ENCODE measurements around the gene SUSD4. TPM values are rescaled to one million over a fixed set of nuclear protein-coding genes. Genes with fewer than 3 reads are reported as not detected.

SUSD4 gene
- total and polyA plus RNA-seq, 2 of the 8 experiments (the other 6 are each of a cell fraction or from before 2014, with no cell fraction given): 3.9 to 5.2 TPM

DNA sequence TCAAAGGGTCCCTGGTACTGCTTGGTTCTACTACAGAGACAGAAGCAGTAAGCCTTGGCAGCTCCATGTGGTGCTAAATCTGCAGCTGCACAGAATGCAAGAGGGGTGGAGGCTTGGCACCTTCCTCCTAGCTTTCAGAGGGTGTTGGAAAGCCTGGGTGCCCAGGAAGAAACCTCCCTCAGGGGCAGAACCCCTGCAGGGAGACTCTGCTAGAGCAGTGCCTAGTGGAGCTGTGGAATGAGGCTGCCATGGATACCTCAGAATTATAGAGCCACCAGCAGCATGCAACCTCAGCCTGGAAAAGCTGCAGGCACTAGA lies 144.7 kb downstream of the SUSD4 start:
- Histone ChIP-seq H4K91ac (replicated peaks; ENCODE audit: insufficient read length, low read length) (no peak overlapping the region), H2AK5ac (ENCODE audit: low read depth, low read length) (no peak overlapping the region), H3K79me2 (ENCODE audit: control insufficient read depth in 1 of 2, insufficient read depth in 2 of 2, low read length in 2 of 2) (no peaks in the 10 kb centered on the region), H2AFZ (ENCODE audit: low read length) (no peak overlapping the region), H2BK15ac (ENCODE audit: low read length) (no peak overlapping the region), H4K5ac (ENCODE audit: insufficient read length, low read depth, low read length) (no peak overlapping the region), H3K36me3 (ENCODE audit: control insufficient read depth in 2 of 4, insufficient read depth in 4 of 4, low read length in 3 of 4) (no peaks in the 10 kb centered on the region), H4K20me1 (replicated peaks in 1 of 2; ENCODE audit: control insufficient read depth in 1 of 2, insufficient read depth in 2 of 2, low read length in 2 of 2) (no peaks in the 10 kb centered on the region), H3K4ac (replicated peaks; ENCODE audit: insufficient read length, low read depth, low read length) (no peak overlapping the region), H3K18ac (ENCODE audit: extremely low read depth, low read length) (no peak overlapping the region), H3K23me2 (ENCODE audit: low read depth, low read length) (no peaks in the 10 kb centered on the region), H2BK20ac (ENCODE audit: low read length) (no peak overlapping the region), H3K9ac (replicated peaks in 1 of 4; ENCODE audit: extremely low read depth in 1 of 4, low read depth in 3 of 4, low read length in 3 of 4) (no peak overlapping the region), H2BK5ac (ENCODE audit: low read depth, low read length) (no peak overlapping the region), H3K9me3 (ENCODE audit: insufficient read depth in 2 of 2, low read depth in 1 of 2, low read length in 1 of 2) (peaks cover 12 to 13% of the 10 kb centered on the region in 2 experiments; a peak in 2 of 4 replicates), H3K79me1 (ENCODE audit: low read depth, low read length) (no peaks in the 10 kb centered on the region), H3K14ac (ENCODE audit: insufficient read length) (no peak overlapping the region), H3K4me2 (ENCODE audit: insufficient read depth in 1 of 2, low read depth in 2 of 2, low read length in 2 of 2) (no peak overlapping the region), H3K27me3 (replicated peaks in 1 of 4; ENCODE audit: control insufficient read depth in 3 of 4, extremely low read depth in 1 of 4, insufficient read depth in 3 of 4, low read length in 3 of 4) (no peaks in the 10 kb centered on the region), H2BK12ac (ENCODE audit: low read depth, low read length) (no peak overlapping the region), H4K8ac (ENCODE audit: extremely low read depth, insufficient read depth, low read length) (no peak overlapping the region), H3K4me1 (replicated peaks in 1 of 4; ENCODE audit: control insufficient read depth in 3 of 4, insufficient read depth in 4 of 4, low read length in 3 of 4) (no peaks in the 10 kb centered on the region), H3K56ac (replicated peaks; ENCODE audit: insufficient read length, low read depth, low read length) (no peak overlapping the region), H2BK120ac (replicated peaks; ENCODE audit: low read depth, low read length) (no peak overlapping the region), H3K23ac (ENCODE audit: insufficient read length) (no peak overlapping the region), H3K27ac (ENCODE audit: low read depth, low read length) (no peak overlapping the region), H3K4me3 (ENCODE audit: extremely low read depth in 1 of 4, insufficient read depth in 2 of 4, low read depth in 3 of 4, low read length in 4 of 4) (no peak overlapping the region)
- POLR2A ChIA-PET (ENCODE audit: partially characterized antibody): interaction anchor here (1.1 to 1.2 kb wide), 2 partner anchors 17 to 200 kb away, joined by 3 to 7 read pairs; no protein-coding TSS in a partner anchor
- CTCF ChIA-PET (ENCODE audit: partially characterized antibody): interaction anchor here (0.7 to 1.0 kb wide), 2 partner anchors 8 to 12 kb away, joined by 3 read pairs; no protein-coding TSS in a partner anchor
- no peak for FAIRE-seq
- no peak for DNase-seq (ENCODE audit: low read depth in 1 of 2, low spot score in 2 of 2)
- no peak for TF ChIP-seq SIRT6 (IDR thresholded peaks at IDR 0.05; ENCODE audit: low read length)
- TF ChIP-seq TAF7 (optimal IDR thresholded peaks at IDR 0.05; ENCODE audit: borderline replicate concordance, low read depth, low read length): no peak
- TF ChIP-seq KDM4A (IDR thresholded peaks at IDR 0.05; ENCODE audit: low read depth, low read length, severe bottlenecking): no peak
- no peak for TF ChIP-seq GTF2F1 (IDR thresholded peaks at IDR 0.05; ENCODE audit: borderline replicate concordance, low read depth, low read length)
- no peak for TF ChIP-seq FOSL1 (IDR thresholded peaks at IDR 0.05; ENCODE audit: insufficient read depth, low read depth, low read length)
- no peak for TF ChIP-seq HDAC6 (IDR thresholded peaks at IDR 0.05; ENCODE audit: low read depth, low read length)
- no peak for TF ChIP-seq CBX5 (IDR thresholded peaks at IDR 0.05; ENCODE audit: low read depth, low read length)
- TF ChIP-seq JUND (IDR thresholded peaks at IDR 0.05; ENCODE audit: low read length): no peak
- no peak for TF ChIP-seq PHF8 (conservative IDR thresholded peaks at IDR 0.05; ENCODE audit: low read depth, low read length)
- no peak for TF ChIP-seq POLR2AphosphoS5 (IDR thresholded peaks at IDR 0.05; ENCODE audit: low read depth, low read length)
- no peak for TF ChIP-seq RNF2 (IDR thresholded peaks at IDR 0.05; ENCODE audit: borderline replicate concordance, low read depth, low read length, missing control alignments, poor library complexity, severe bottlenecking)
- no peak for TF ChIP-seq SIX5 (IDR thresholded peaks at IDR 0.05; ENCODE audit: low read depth, low read length)
- no peak for TF ChIP-seq ZNF274 (IDR thresholded peaks at IDR 0.05; ENCODE audit: borderline replicate concordance, extremely low read depth, low read length)
- TF ChIP-seq CEBPB (IDR thresholded peaks at IDR 0.05; ENCODE audit: low read depth, low read length): no peak

All from H1 (cell line).